GM12878 (cell line): ENCODE results near the gene KIAA1671. TPM values are rescaled to one million over a fixed set of nuclear protein-coding genes. Genes with fewer than 3 reads are reported as not detected.

Experiments used
- ATAC-seq: fragments of 200-7000 bp; cut with Tn5 transposase; 3 replicates; pipeline ENCODE4 v1.9.1; 2020; ENCODE audit warnings: mild to moderate bottlenecking, moderate library complexity
- BruUV-seq: library from RNA; stranded (reverse); fragments of 400-500 nt; replicated peaks from 2 replicates; lab custom pipeline; 2021; lab: Mats Ljungman, UMichigan
- CTCF ChIA-PET: fragments of 300-600 bp; sonication (Branson Sonifier 250); formaldehyde crosslinking; extraction: SDS; loops from one replicate; lab custom pipeline; 2021; ENCODE audit warnings: inconsistent platforms; lab: Yijun Ruan, JAX
- POLR2A ChIA-PET: fragments of 350-600 bp; formaldehyde crosslinking; extraction: SDS; loops from one replicate; lab custom pipeline; 2021; ENCODE audit warnings: inconsistent platforms; lab: Charles Lee
- RAD21 ChIA-PET: fragments of 300-600 bp; sonication (Branson Sonifier 250); formaldehyde crosslinking; loops from one replicate; lab custom pipeline; 2023; ENCODE audit warnings: antibody characterized with exemption; ENCODE audit not compliant: unreplicated experiment; lab: Charles Lee
- SMC1A ChIA-PET: fragments of 300-600 bp; sonication (Branson Sonifier 250); formaldehyde crosslinking; loops from one replicate; lab custom pipeline; 2023; ENCODE audit not compliant: unreplicated experiment, uncharacterized antibody; lab: Charles Lee
- DNase-seq: peaks from one replicate; pipeline ENCODE4 v3.0.0-alpha.2; 2011; ENCODE audit warnings: low read depth, low spot score
- FAIRE-seq: peaks from 3 replicates; lab custom pipeline; 2011; peaks lifted over from hg19 to GRCh38; lab: Jason Lieb, UNC
- H2AFZ ChIP-seq: 2 replicates; pipeline ENCODE4 v1.6.0; 2011; ENCODE audit warnings: low read depth, low read length, control low read depth; ENCODE audit not compliant: control insufficient read depth
- H3K27ac ChIP-seq: 2 replicates; pipeline ENCODE4 v1.5.1; 2011; ENCODE audit warnings: control low read depth; ENCODE audit not compliant: control insufficient read depth, insufficient read depth
- H3K27me3 ChIP-seq, 2 experiments: replicated peaks in 1 of 2; 2 replicates each; pipeline versions ENCODE4 v1.6.0 to v1.6.1; 2011; ENCODE audit warnings: low read length in 1 of 2; ENCODE audit not compliant: control insufficient read depth in 2 of 2, insufficient read depth in 2 of 2
- H3K36me3 ChIP-seq, 2 experiments: 2 replicates each; pipeline ENCODE4 v1.5.1; 2011; ENCODE audit warnings: low read length in 1 of 2; ENCODE audit not compliant: control insufficient read depth in 2 of 2, insufficient read depth in 2 of 2
- H3K4me1 ChIP-seq: 2 replicates; pipeline ENCODE4 v1.6.1; 2011; ENCODE audit warnings: mild to moderate bottlenecking, low read length, moderate library complexity, mixed read lengths; ENCODE audit not compliant: control insufficient read depth, insufficient read depth
- H3K4me2 ChIP-seq: 2 replicates; pipeline ENCODE4 v1.6.0; 2011; ENCODE audit warnings: control low read depth; ENCODE audit not compliant: control insufficient read depth, insufficient read depth
- H3K4me3 ChIP-seq: fragments of 200-600 bp; sonication (generic); 2 replicates; pipeline ENCODE4 v1.5.1; 2016
- H3K79me2 ChIP-seq: 2 replicates; pipeline ENCODE4 v1.6.0; 2011; ENCODE audit warnings: low read length; ENCODE audit not compliant: control insufficient read depth, insufficient read depth
- H3K9ac ChIP-seq: 2 replicates; pipeline ENCODE4 v1.8.0; 2011; ENCODE audit warnings: low read length, control low read depth, mixed read lengths; ENCODE audit not compliant: control insufficient read depth, insufficient read depth
- H3K9me3 ChIP-seq: replicated peaks from 3 replicates; pipeline ENCODE4 v1.5.1; 2011; ENCODE audit warnings: mild to moderate bottlenecking, low read length; ENCODE audit not compliant: control insufficient read depth, insufficient read depth
- H4K20me1 ChIP-seq: 2 replicates; pipeline ENCODE4 v1.6.0; 2011; ENCODE audit not compliant: control insufficient read depth, insufficient read depth
- BCL11A ChIP-seq: IDR thresholded peaks from 2 replicates; pipeline ENCODE4 v1.6.1; 2011; ENCODE audit warnings: low read depth, low read length
- BHLHE40 ChIP-seq, 2 experiments: fragments of 450-650 bp in 1 of 2; IDR thresholded peaks; 2 replicates each; pipeline ENCODE4 v1.6.1; 2011 to 2017; ENCODE audit warnings: low read depth in 2 of 2, borderline replicate concordance in 1 of 2, improper control_type of control experiment in 1 of 2, low read length in 1 of 2, mild to moderate bottlenecking in 1 of 2
- EP300 ChIP-seq, 2 experiments: fragments of 150-350 bp in 1 of 2; IDR thresholded peaks; 2 replicates each; pipeline ENCODE4 v1.6.1; 2011 to 2012; ENCODE audit warnings: low read depth in 2 of 2, low read length in 2 of 2, borderline replicate concordance in 1 of 2, improper control_type of control experiment in 1 of 2, inconsistent platforms in 1 of 2; ENCODE audit not compliant: control insufficient read depth in 1 of 2
- GABPA ChIP-seq: IDR thresholded peaks from 2 replicates; pipeline ENCODE4 v1.6.1; 2014; ENCODE audit warnings: antibody characterized with exemption, low read depth, mild to moderate bottlenecking, inconsistent platforms
- WGBS: methylation state at CpG from one replicate; pipeline ENCODE4 v1.1.6; 2016; ENCODE audit warnings: low lambda C conversion rate; ENCODE audit not compliant: insufficient replicate concordance, insufficient coverage; ENCODE audit errors: missing lambda C conversion rate; 5-methylcytosine and 5-hydroxymethylcytosine counted together
- in situ Hi-C: fragments of 300-500 bp; cut with MboI; formaldehyde crosslinking; loops from 9 replicates; pipeline ENCODE4 v1.14.3; 2018; ENCODE audit warnings: mixed read lengths
- intact Hi-C: fragments of 100-400 bp; cut with micrococcal nuclease; formaldehyde crosslinking; loops from one replicate; pipeline ENCODE4 v1.14.2; 2022; ENCODE audit not compliant: unreplicated experiment
- polyA plus RNA-seq, 11 experiments: library from polyadenylated mRNA; depleted of rRNA in 4 of 11; unstranded in 6 of 11; stranded (reverse) in 5 of 11; fragments of >200 nt; fragmentation: Nextera tagmentation in 4 of 11; fragmentation: Illumina TruSeq in 1 of 11; extraction: Ambion mirVana in 4 of 11; extraction: Trizol in 1 of 11; gene quantifications; 1 replicate in 1 of 11; 2 replicates in 10 of 11; pipeline versions ENCODE4 v1.2.1 to v1.2.3, GENCODE V29; 2011 to 2016; ENCODE audit warnings: inconsistent platforms in 2 of 11, missing spikeins in 2 of 11, low read depth in 1 of 11
- total RNA-seq, 4 experiments: library from RNA; depleted of rRNA in 3 of 4; stranded (reverse); fragments of >200 nt in 3 of 4; fragmentation: Illumina TruSeq in 1 of 4; extraction: Trizol in 1 of 4; gene quantifications; 2 replicates each; pipeline versions ENCODE4 v1.2.1 to v1.2.3, GENCODE V29; 2013 to 2021
- TF ChIP-seq, protein P1 (sequence below): fragments of 450-650 bp; IDR thresholded peaks from 2 replicates; pipeline ENCODE4 v1.6.1; 2017; ENCODE audit warnings: mild to moderate bottlenecking, moderate library complexity
- TF ChIP-seq, protein P2 (sequence below): fragments of 450-650 bp; IDR thresholded peaks from 2 replicates; pipeline ENCODE4 v1.6.1; 2018; ENCODE audit warnings: borderline replicate concordance, mild to moderate bottlenecking; ENCODE audit not compliant: partially characterized antibody
- TF ChIP-seq, protein P3 (sequence below): IDR thresholded peaks from 2 replicates; pipeline ENCODE4 v1.6.1; 2012; ENCODE audit warnings: low read depth, low read length, improper control_type of control experiment

Gene KIAA1671
- total and polyA plus RNA-seq, 10 of the 15 experiments (the other 5 are each of a cell fraction or from before 2014, with no cell fraction given): 0.05 to 2.7 (median 0.33) TPM

DNA sequence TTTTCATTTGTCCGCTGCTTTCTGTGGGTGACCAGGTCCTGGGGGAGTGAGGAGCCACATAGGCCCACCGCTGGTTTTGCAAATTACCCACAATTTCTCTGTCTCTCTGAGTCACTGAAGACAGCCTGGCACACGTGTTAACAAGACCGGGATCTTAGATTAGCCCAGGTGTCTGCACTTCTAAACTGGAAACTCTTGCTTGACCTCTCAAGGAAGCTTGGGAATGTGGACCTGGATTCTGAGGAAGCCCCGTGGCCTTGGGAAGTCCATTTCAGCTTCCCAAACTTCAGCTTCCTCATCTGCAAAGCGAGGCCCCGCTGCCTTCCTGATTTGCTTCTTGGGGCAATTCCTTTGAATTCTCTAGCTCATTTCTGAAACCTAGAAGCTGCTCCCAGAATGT lies 119.9 kb downstream of the KIAA1671 start:
- Histone ChIP-seq H3K79me2 (no peaks in the 10 kb centered on the region), H3K4me3 (no peak overlapping the region; the same call in 1 of the 2 replicates), H3K27ac (no peak overlapping the region), H3K9me3 (no peaks in the 10 kb centered on the region), H3K4me2 (peak overlapping the region; percentile 36), H2AFZ (no peak overlapping the region), H3K27me3 (no peaks in the 10 kb centered on the region), H3K36me3 (no peaks in the 10 kb centered on the region), H4K20me1 (no peaks in the 10 kb centered on the region), H3K4me1 (peaks cover 46% of the 10 kb centered on the region), H3K9ac (no peak overlapping the region)
- DNase-seq: no peak
- 10% methylated on average over 7 of the region's 7 CpGs for WGBS
- RAD21 ChIA-PET: interaction anchor here (1.1 to 1.6 kb wide), 2 partner anchors 10 to 14 kb away, joined by 6 to 9 read pairs; no protein-coding TSS in a partner anchor
- no peak for TF ChIP-seq GABPA
- TF ChIP-seq EP300 (IDR thresholded peaks at IDR 0.05; ENCODE audit: borderline replicate concordance in 1 of 2, control insufficient read depth in 1 of 2, low read depth in 2 of 2, low read length in 2 of 2): no peak
- TF ChIP-seq, protein P1, sequence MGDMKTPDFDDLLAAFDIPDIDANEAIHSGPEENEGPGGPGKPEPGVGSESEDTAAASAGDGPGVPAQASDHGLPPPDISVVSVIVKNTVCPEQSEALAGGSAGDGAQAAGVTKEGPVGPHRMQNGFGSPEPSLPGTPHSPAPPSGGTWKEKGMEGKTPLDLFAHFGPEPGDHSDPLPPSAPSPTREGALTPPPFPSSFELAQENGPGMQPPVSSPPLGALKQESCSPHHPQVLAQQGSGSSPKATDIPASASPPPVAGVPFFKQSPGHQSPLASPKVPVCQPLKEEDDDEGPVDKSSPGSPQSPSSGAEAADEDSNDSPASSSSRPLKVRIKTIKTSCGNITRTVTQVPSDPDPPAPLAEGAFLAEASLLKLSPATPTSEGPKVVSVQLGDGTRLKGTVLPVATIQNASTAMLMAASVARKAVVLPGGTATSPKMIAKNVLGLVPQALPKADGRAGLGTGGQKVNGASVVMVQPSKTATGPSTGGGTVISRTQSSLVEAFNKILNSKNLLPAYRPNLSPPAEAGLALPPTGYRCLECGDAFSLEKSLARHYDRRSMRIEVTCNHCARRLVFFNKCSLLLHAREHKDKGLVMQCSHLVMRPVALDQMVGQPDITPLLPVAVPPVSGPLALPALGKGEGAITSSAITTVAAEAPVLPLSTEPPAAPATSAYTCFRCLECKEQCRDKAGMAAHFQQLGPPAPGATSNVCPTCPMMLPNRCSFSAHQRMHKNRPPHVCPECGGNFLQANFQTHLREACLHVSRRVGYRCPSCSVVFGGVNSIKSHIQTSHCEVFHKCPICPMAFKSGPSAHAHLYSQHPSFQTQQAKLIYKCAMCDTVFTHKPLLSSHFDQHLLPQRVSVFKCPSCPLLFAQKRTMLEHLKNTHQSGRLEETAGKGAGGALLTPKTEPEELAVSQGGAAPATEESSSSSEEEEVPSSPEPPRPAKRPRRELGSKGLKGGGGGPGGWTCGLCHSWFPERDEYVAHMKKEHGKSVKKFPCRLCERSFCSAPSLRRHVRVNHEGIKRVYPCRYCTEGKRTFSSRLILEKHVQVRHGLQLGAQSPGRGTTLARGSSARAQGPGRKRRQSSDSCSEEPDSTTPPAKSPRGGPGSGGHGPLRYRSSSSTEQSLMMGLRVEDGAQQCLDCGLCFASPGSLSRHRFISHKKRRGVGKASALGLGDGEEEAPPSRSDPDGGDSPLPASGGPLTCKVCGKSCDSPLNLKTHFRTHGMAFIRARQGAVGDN: peak; percentile 21; the same call in 1 of the 2 replicates
- TF ChIP-seq BHLHE40 (IDR thresholded peaks at IDR 0.05; ENCODE audit: borderline replicate concordance in 1 of 2, low read depth in 2 of 2, low read length in 1 of 2): peak in 1 of 2 experiments; percentile 9; a peak in 1 of 4 replicates
- TF ChIP-seq, protein P2, sequence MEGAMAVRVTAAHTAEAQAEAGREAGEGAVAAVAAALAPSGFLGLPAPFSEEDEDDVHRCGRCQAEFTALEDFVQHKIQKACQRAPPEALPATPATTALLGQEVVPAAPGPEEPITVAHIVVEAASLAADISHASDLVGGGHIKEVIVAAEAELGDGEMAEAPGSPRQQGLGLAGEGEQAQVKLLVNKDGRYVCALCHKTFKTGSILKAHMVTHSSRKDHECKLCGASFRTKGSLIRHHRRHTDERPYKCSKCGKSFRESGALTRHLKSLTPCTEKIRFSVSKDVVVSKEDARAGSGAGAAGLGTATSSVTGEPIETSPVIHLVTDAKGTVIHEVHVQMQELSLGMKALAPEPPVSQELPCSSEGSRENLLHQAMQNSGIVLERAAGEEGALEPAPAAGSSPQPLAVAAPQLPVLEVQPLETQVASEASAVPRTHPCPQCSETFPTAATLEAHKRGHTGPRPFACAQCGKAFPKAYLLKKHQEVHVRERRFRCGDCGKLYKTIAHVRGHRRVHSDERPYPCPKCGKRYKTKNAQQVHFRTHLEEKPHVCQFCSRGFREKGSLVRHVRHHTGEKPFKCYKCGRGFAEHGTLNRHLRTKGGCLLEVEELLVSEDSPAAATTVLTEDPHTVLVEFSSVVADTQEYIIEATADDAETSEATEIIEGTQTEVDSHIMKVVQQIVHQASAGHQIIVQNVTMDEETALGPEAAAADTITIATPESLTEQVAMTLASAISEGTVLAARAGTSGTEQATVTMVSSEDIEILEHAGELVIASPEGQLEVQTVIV: no peak
- no peak for TF ChIP-seq BCL11A
- TF ChIP-seq, protein P3, sequence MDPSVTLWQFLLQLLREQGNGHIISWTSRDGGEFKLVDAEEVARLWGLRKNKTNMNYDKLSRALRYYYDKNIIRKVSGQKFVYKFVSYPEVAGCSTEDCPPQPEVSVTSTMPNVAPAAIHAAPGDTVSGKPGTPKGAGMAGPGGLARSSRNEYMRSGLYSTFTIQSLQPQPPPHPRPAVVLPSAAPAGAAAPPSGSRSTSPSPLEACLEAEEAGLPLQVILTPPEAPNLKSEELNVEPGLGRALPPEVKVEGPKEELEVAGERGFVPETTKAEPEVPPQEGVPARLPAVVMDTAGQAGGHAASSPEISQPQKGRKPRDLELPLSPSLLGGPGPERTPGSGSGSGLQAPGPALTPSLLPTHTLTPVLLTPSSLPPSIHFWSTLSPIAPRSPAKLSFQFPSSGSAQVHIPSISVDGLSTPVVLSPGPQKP: no peak
- no TSS peak for BruUV-seq
- ATAC-seq: peak; percentile 36
- FAIRE-seq: no peak
- SMC1A ChIA-PET: interaction anchor here (0.7 to 3.1 kb wide), 5 partner anchors 8 to 58 kb away, joined by 3 to 12 read pairs (median 5); no protein-coding TSS in a partner anchor
- POLR2A ChIA-PET: no interaction called here
- CTCF ChIA-PET: interaction anchor here (0.6 to 5.6 kb wide), 9 partner anchors 9 to 124 kb away, joined by 3 to 48 read pairs (median 4); no protein-coding TSS in a partner anchor
- intact Hi-C loops: no loop called here
- in situ Hi-C loops: no loop called here
